Body of pancreas (tissue), 4 donors: ENCODE results near the gene RASAL1. TPM values are rescaled to one million over a fixed set of nuclear protein-coding genes. Genes with fewer than 3 reads are reported as not detected.
A peak's percentile ranks its signal among the peaks of the same experiment; 100 is the strongest.

ENCODE experiments used
- ATAC-seq: fragments of 150-250 bp; one replicate; pipeline ENCODE4 v1.9.1; 2016
- DNase-seq, 4 donors: peaks; one replicate each; pipeline ENCODE4 v3.0.0-alpha.2; 2019
- H3K27ac ChIP-seq, 4 donors: fragments of 200-600 bp; sonication (generic); 1 replicate in 3 of 4; 2 replicates in 1 of 4; pipeline versions ENCODE4 v1.5.1 to v1.6.1; 2016 to 2019; ENCODE audit warnings: mild to moderate bottlenecking in 1 of 4, mixed read lengths in 1 of 4, moderate library complexity in 1 of 4
- H3K27me3 ChIP-seq, 2 donors: fragments of 200-600 bp; sonication (generic); one replicate each; pipeline ENCODE4 v1.6.0; 2016; ENCODE audit warnings: mild to moderate bottlenecking in 1 of 2
- H3K36me3 ChIP-seq, 2 donors: fragments of 200-600 bp; sonication (generic); replicated peaks in 1 of 2; 2 replicates each; pipeline ENCODE4 v1.5.1; 2016; ENCODE audit warnings: low read depth in 2 of 2; ENCODE audit not compliant: insufficient read depth in 1 of 2
- H3K4me1 ChIP-seq: fragments of 200-600 bp; sonication (generic); one replicate; pipeline ENCODE4 v1.6.0; 2016
- H3K4me3 ChIP-seq, 2 donors: fragments of 200-600 bp; sonication (generic); 1 replicate in 1 of 2; 2 replicates in 1 of 2; pipeline ENCODE4 v1.5.1; 2016 to 2019
- H3K9me3 ChIP-seq, 3 donors: fragments of 200-600 bp; sonication (generic); 1 replicate in 2 of 3; 2 replicates in 1 of 3; pipeline ENCODE4 v1.5.1; 2016
- POLR2A ChIP-seq, 3 donors: fragments of 450-650 bp; IDR thresholded peaks; one replicate each; pipeline ENCODE4 v1.6.1; 2016; ENCODE audit warnings: antibody characterized with exemption in 3 of 3, mild to moderate bottlenecking in 2 of 3
- WGBS, 2 donors: methylation state at CpG; one replicate each; pipeline ENCODE4 v1.1.5; 2017; 5-methylcytosine and 5-hydroxymethylcytosine counted together
- intact Hi-C: fragments of 100-400 bp; cut with DNase I; formaldehyde crosslinking; loops from one replicate; pipeline ENCODE4 v1.15.1; 2023
- total RNA-seq, 2 donors: library from RNA; depleted of rRNA; stranded (reverse); fragments of >200 nt; gene quantifications; one replicate each; pipeline ENCODE4 v1.1.0, GENCODE V29; 2016
- TF ChIP-seq, protein P1 (sequence below), 7 experiments: fragments of 450-650 bp in 4 of 7; fragments of 200-600 bp in 3 of 7; sonication (generic) in 3 of 7; IDR thresholded peaks; one replicate each; pipeline ENCODE4 v1.5.1; 2016 to 2019; ENCODE audit warnings: antibody characterized with exemption in 7 of 7

Gene RASAL1
- total RNA-seq, 2 donors from 2014 or later = 0.66 to 2.1 TPM

DNA sequence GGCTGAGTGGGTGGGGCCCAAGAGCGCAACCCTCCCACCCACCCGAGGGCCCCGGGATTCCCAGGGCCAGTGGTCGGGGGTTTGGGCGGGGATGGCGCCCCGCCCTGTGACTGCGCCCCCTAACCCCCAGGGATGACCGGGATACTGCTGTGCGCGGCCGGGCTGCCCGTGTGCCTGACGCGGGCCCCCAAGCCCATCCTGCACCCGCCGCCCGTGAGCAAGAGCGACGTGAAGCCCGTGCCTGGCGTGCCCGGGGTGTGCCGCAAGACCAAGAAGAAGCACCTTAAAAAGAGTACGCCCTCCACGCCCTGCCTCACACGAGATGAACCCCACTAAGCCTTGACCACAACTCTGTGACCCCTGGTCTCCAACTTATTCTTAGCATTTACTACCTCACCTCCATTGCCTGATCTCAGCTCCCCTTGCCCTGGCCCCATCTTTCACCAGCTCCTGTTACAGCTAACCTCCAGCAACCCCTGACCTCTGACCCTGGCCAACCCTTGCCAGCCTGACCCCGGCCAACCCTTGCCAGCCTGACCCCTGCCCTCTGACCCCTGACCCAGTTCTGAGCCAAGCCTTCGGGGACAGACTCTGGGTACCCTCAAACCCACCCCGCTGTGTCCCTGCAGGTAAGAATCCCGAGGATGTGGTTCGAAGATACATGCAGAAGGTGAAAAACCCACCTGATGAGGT lies 42.0 kb downstream of the RASAL1 start:
- 64 to 82% methylated on average over 5 to 31 of the region's 32 CpGs for WGBS, 2 donors
- Histone ChIP-seq H3K27me3 (no peaks in the 10 kb centered on the region), H3K4me3 (no peak overlapping the region), H3K36me3 (no peaks in the 10 kb centered on the region), H3K27ac (no peak overlapping the region), H3K9me3 (no peaks in the 10 kb centered on the region), H3K4me1 (peaks cover 8% of the 10 kb centered on the region)
- DNase-seq = no peak
- TF ChIP-seq POLR2A (IDR thresholded peaks at IDR 0.05) = no peak
- TF ChIP-seq, protein P1, sequence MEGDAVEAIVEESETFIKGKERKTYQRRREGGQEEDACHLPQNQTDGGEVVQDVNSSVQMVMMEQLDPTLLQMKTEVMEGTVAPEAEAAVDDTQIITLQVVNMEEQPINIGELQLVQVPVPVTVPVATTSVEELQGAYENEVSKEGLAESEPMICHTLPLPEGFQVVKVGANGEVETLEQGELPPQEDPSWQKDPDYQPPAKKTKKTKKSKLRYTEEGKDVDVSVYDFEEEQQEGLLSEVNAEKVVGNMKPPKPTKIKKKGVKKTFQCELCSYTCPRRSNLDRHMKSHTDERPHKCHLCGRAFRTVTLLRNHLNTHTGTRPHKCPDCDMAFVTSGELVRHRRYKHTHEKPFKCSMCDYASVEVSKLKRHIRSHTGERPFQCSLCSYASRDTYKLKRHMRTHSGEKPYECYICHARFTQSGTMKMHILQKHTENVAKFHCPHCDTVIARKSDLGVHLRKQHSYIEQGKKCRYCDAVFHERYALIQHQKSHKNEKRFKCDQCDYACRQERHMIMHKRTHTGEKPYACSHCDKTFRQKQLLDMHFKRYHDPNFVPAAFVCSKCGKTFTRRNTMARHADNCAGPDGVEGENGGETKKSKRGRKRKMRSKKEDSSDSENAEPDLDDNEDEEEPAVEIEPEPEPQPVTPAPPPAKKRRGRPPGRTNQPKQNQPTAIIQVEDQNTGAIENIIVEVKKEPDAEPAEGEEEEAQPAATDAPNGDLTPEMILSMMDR (IDR thresholded peaks at IDR 0.05) = no peak
- ATAC-seq = no peak
- intact Hi-C loops = loop anchor here (5.0 kb wide), 1 partner anchor 36 kb away; the partner anchor contains the start of gene DTX1

DNA sequence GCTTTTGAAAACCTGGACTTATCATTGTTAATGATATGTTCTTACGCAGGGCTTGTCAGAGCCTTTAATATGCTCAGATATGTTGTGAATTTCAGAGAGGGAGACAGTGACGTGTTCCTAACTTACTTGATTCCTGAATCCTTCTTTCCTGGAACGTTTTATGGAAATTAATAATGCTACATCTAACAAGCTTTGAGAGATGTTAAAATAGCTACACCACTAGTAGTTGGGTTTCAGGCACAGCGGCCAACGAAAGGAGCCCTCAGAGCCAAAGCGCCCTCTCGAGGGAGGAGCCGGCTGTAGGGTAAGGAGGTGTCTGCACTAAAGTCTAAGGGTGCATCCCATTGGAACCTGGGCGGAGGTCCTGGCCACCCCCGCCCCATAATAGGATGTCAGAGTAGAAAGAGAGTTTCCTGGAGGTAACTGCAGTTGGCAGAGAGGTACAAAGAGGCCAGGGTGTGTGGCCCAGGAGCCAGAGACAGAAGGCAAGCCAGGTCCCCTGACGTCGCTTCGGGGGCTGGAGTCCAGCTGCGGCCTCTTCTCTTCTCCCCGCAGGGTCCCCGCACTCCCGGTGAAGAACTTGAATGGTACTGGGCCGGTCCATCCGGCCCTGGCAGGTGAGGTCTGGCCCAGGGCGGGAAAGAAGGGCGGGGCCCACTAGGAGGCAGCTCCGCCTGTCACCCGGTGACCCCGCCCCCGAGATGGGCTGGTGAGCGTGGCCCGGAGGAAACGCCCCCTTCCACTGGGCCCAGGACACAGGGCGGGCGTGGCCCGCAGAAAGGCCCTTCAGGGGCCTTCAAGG lies 42.8 kb downstream of the RASAL1 start:
- DNase-seq (peak in 3 of 4 donors; percentile 28 to 49 (median 41)), ATAC-seq (peak; percentile 22)
- H3K9me3 ChIP-seq = no peaks in the 10 kb centered on the region
- no peak overlapping the region for H3K4me3 ChIP-seq
- H3K4me1 ChIP-seq = peaks cover under 1% of the 10 kb centered on the region
- H3K36me3 ChIP-seq = no peaks in the 10 kb centered on the region
- H3K27me3 ChIP-seq = no peaks in the 10 kb centered on the region
- WGBS, 2 donors = 31 to 43% methylated on average over 10 to 31 of the region's 31 CpGs
- H3K27ac ChIP-seq = no peak overlapping the region
- TF ChIP-seq, protein P1 (IDR thresholded peaks at IDR 0.05) = no peak
- no peak for TF ChIP-seq POLR2A (IDR thresholded peaks at IDR 0.05)
- intact Hi-C loops = loop anchor here (5.0 kb wide), 1 partner anchor 36 kb away; the partner anchor contains the start of gene DTX1

DNA sequence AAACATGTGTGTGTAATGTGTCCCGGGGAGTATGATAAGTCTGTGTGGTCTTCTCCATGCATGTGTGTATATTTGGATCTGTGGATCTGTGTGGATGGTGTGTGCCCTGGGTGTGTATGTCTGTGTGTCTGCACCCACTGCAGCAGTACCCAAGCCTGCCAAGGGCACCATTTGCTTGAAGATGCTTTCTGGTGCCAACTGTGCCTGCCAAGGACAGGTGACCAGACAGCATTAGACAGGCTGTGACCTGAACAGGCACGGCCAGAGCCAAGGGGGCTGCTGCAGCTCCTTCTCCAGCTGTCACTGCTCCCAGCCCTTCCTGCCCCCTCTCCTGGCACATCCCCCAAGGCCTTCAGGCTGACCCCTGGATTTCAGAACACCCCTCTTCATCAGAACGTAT lies 44.1 kb downstream of the RASAL1 start:
- no peaks in the 10 kb centered on the region for H3K9me3 ChIP-seq
- H3K27me3 ChIP-seq = no peaks in the 10 kb centered on the region
- 47 to 62% methylated on average over 2 to 3 of the region's 3 CpGs for WGBS, 2 donors
- intact Hi-C loops = loop anchor here (5.0 kb wide), 1 partner anchor 34 kb away; the partner anchor contains the start of gene DTX1
- DNase-seq (no peak), ATAC-seq (no peak)
- H3K36me3 ChIP-seq = no peaks in the 10 kb centered on the region
- H3K4me3 ChIP-seq = no peak overlapping the region
- H3K4me1 ChIP-seq = peaks cover 13% of the 10 kb centered on the region
- no peak overlapping the region for H3K27ac ChIP-seq
- TF ChIP-seq POLR2A (IDR thresholded peaks at IDR 0.05) = no peak
- TF ChIP-seq, protein P1 (IDR thresholded peaks at IDR 0.05) = no peak

DNA sequence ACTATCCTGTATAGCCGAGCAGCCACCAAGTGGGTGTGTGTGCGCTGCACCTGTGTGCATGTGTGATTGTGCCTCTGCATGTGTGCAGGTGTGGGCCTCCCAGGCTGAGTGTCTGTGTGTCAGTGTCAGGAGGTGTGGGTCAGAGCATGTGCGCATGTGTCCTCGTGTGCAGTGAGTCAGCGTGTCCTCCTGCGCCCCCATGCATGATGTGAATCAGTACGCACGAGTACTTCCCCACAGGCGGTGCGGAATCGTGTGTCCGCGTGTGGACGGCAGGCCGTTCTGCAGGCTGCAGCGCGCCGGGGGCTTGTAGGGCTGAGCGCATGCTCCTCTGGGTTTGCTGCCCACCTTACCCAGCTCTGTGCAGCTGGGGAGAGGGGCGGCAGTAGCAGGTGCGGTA lies 44.8 kb downstream of the RASAL1 start:
- H3K27me3 ChIP-seq = no peaks in the 10 kb centered on the region
- no peaks in the 10 kb centered on the region for H3K9me3 ChIP-seq
- H3K4me1 ChIP-seq = peaks cover 15% of the 10 kb centered on the region
- DNase-seq (no peak), ATAC-seq (no peak)
- no peak for TF ChIP-seq POLR2A (IDR thresholded peaks at IDR 0.05)
- TF ChIP-seq, protein P1 (IDR thresholded peaks at IDR 0.05) = no peak
- no peak overlapping the region for H3K27ac ChIP-seq
- intact Hi-C loops = loop anchor here (5.0 kb wide), 1 partner anchor 33 kb away; the partner anchor contains the start of gene DTX1
- H3K36me3 ChIP-seq = no peaks in the 10 kb centered on the region
- 71 to 73% methylated on average over 3 to 14 of the region's 21 CpGs for WGBS, 2 donors
- H3K4me3 ChIP-seq = no peak overlapping the region
